HepG2 (cell line): ENCODE measurements around the gene PLCD4. TPM values are rescaled to one million over a fixed set of nuclear protein-coding genes. Genes with fewer than 3 reads are reported as not detected.

Experiments used
- ARHGAP35 ChIP-seq: sonication (generic); formaldehyde crosslinking; IDR thresholded peaks from 2 replicates; pipeline ENCODE4 v1.9.0; 2022; ENCODE audit warnings: mild to moderate bottlenecking, inconsistent platforms, moderate library complexity, missing genetic modification reagents, borderline replicate concordance
- ELF1 ChIP-seq: sonication (generic); formaldehyde crosslinking; IDR thresholded peaks from 2 replicates; pipeline ENCODE4 v1.4.0; 2020; ENCODE audit warnings: missing genetic modification reagents
- FOXA1 ChIP-seq, 2 experiments: fragments of 450-650 bp in 1 of 2; sonication (generic) in 1 of 2; formaldehyde crosslinking in 1 of 2; IDR thresholded peaks; 2 replicates each; pipeline versions ENCODE4 v1.4.0 to v1.6.1; 2016 to 2020; ENCODE audit warnings: missing genetic modification reagents in 1 of 2
- FOXM1 ChIP-seq: sonication (generic); formaldehyde crosslinking; IDR thresholded peaks from 2 replicates; pipeline ENCODE4 v1.5.0; 2020; ENCODE audit warnings: missing genetic modification reagents
- HMGXB3 ChIP-seq: sonication (generic); formaldehyde crosslinking; IDR thresholded peaks from 2 replicates; pipeline ENCODE4 v1.4.0; 2020; ENCODE audit warnings: missing genetic modification reagents, borderline replicate concordance
- HMGXB4 ChIP-seq, 2 experiments: sonication (generic) in 1 of 2; formaldehyde crosslinking in 1 of 2; IDR thresholded peaks; 2 replicates each; pipeline versions ENCODE4 v1.4.0 to v1.6.1; 2018 to 2020; ENCODE audit warnings: missing genetic modification reagents in 2 of 2, borderline replicate concordance in 1 of 2, low read depth in 1 of 2, mild to moderate bottlenecking in 1 of 2, missing biosample characterization in 1 of 2
- JUNB ChIP-seq: sonication (generic); formaldehyde crosslinking; IDR thresholded peaks from 2 replicates; pipeline ENCODE4 v1.8.0; 2022; ENCODE audit warnings: missing genetic modification reagents, mild to moderate bottlenecking, borderline replicate concordance
- ZNF142 ChIP-seq: sonication (generic); formaldehyde crosslinking; IDR thresholded peaks from 2 replicates; pipeline ENCODE4 v1.4.0; 2020; ENCODE audit warnings: missing genetic modification reagents
- ZNF337 ChIP-seq: sonication (generic); formaldehyde crosslinking; IDR thresholded peaks from 2 replicates; pipeline ENCODE4 v1.5.1; 2020; ENCODE audit warnings: missing genetic modification reagents, low read depth, mild to moderate bottlenecking, borderline replicate concordance
- ZNF781 ChIP-seq: sonication (generic); formaldehyde crosslinking; IDR thresholded peaks from 2 replicates; pipeline ENCODE4 v1.5.1; 2020; ENCODE audit warnings: borderline replicate concordance, mild to moderate bottlenecking, missing genetic modification reagents; ENCODE audit errors: not compliant biosample characterization
- ZSCAN30 ChIP-seq: sonication (generic); formaldehyde crosslinking; IDR thresholded peaks from 2 replicates; pipeline ENCODE4 v1.5.0; 2020; ENCODE audit warnings: mild to moderate bottlenecking, missing genetic modification reagents
- ZUFSP ChIP-seq: sonication (generic); formaldehyde crosslinking; IDR thresholded peaks from 2 replicates; pipeline ENCODE4 v1.9.0; 2021; ENCODE audit warnings: missing genetic modification reagents, mild to moderate bottlenecking, borderline replicate concordance
- polyA plus RNA-seq, 8 experiments: library from polyadenylated mRNA; depleted of rRNA in 3 of 8; stranded (reverse) in 7 of 8; unstranded in 1 of 8; fragments of >200 nt; fragmentation: Illumina TruSeq in 4 of 8; extraction: Trizol in 4 of 8; gene quantifications; 2 replicates each; pipeline versions ENCODE4 v1.2.1 to v1.2.3, GENCODE V29; 2011 to 2016; ENCODE audit warnings: low read depth in 4 of 8, missing spikeins in 1 of 8, mixed read lengths in 1 of 8; ENCODE audit not compliant: insufficient read depth in 1 of 8
- total RNA-seq, 5 experiments: library from RNA; depleted of rRNA; stranded (reverse); fragments of >200 nt; fragmentation: Illumina TruSeq; extraction: Trizol; gene quantifications; 2 replicates each; pipeline ENCODE4 v1.2.3, GENCODE V29; 2016; ENCODE audit warnings: low read depth in 1 of 5

Gene PLCD4
- total and polyA plus RNA-seq, 2 of the 13 experiments (the other 11 are each of a cell fraction or from before 2014, with no cell fraction given), result 0.26 TPM; not detected in 1

GRCh38 chr2:218568190-218569037 is 39.3 kb upstream of the PLCD4 start, which contains the start of the genes CNOT9 and USP37 (continued):
- TF ChIP-seq HMGXB4 (CRISPR knock-in tag; IDR thresholded peaks at IDR 0.05; ENCODE audit: borderline replicate concordance in 1 of 2, low read depth in 1 of 2) (peak; percentile 38 to 87), HMGXB3 (CRISPR knock-in tag) (peak; percentile 95; the same call in 1 of the 2 replicates), ZNF781 (peak; percentile 98), ZNF142 (CRISPR knock-in tag) (peak; percentile 81), ZSCAN30 (CRISPR knock-in tag) (peak; percentile 99), JUNB (CRISPR knock-in tag) (peak; percentile 91), ELF1 (peak; percentile 75), ZUFSP (CRISPR knock-in tag) (no peak), FOXM1 (peak; percentile 7; the same call in 1 of the 2 replicates), FOXA1 (IDR thresholded peaks at IDR 0.05) (no peak), FOXA1 (CRISPR knock-in tag; IDR thresholded peaks at IDR 0.05) (peak; percentile 42; the same call in 1 of the 2 replicates), ZNF337 (CRISPR knock-in tag) (peak; percentile 85; the same call in 1 of the 2 replicates), ARHGAP35 (CRISPR knock-in tag) (no peak; the same call in 1 of the 2 replicates)
